Testis (tissue), 3 donors: ENCODE results near the gene LRRC7. TPM values are rescaled to one million over a fixed set of nuclear protein-coding genes. Genes with fewer than 3 reads are reported as not detected.

Experiments used
- DNase-seq: peaks from one replicate; pipeline ENCODE4 v3.0.0-alpha.2; 2019
- H3K27ac ChIP-seq, 2 donors: fragments of 200-600 bp; sonication (generic); one replicate each; pipeline ENCODE4 v1.5.1; 2019
- H3K27me3 ChIP-seq: fragments of 200-600 bp; sonication (generic); one replicate; pipeline ENCODE4 v1.5.1; 2019
- H3K36me3 ChIP-seq: fragments of 200-600 bp; sonication (generic); one replicate; pipeline ENCODE4 v1.5.1; 2017; ENCODE audit warnings: low read depth; ENCODE audit errors: missing control alignments
- H3K4me1 ChIP-seq: fragments of 200-600 bp; sonication (generic); one replicate; pipeline ENCODE4 v1.5.1; 2019
- H3K4me3 ChIP-seq, 2 donors: fragments of 200-600 bp; sonication (generic); one replicate each; pipeline ENCODE4 v1.5.1; 2017 to 2019
- H3K9me3 ChIP-seq: fragments of 200-600 bp; sonication (generic); one replicate; pipeline ENCODE4 v1.5.1; 2017
- CTCF ChIP-seq, 3 experiments: fragments of 450-650 bp in 2 of 3; fragments of 200-600 bp in 1 of 3; sonication (generic) in 1 of 3; IDR thresholded peaks; one replicate each; pipeline ENCODE4 v1.5.1; 2016 to 2019; ENCODE audit warnings: antibody characterized with exemption in 3 of 3, mild to moderate bottlenecking in 2 of 3, moderate library complexity in 1 of 3
- POLR2A ChIP-seq: fragments of 450-650 bp; IDR thresholded peaks from one replicate; pipeline ENCODE4 v1.6.1; 2017; ENCODE audit warnings: antibody characterized with exemption, mild to moderate bottlenecking, moderate library complexity
- WGBS, 2 donors: methylation state at CpG; one replicate each; pipeline ENCODE4 v1.1.5; 2018; 5-methylcytosine and 5-hydroxymethylcytosine counted together
- intact Hi-C: fragments of 100-400 bp; cut with DNase I; formaldehyde crosslinking; loops from one replicate; pipeline ENCODE4 v1.15.1; 2023; ENCODE audit warnings: low total_unique reads
- polyA plus RNA-seq: library from polyadenylated mRNA; stranded (reverse); fragments of 350-450 nt; fragmentation: Illumina TruSeq; extraction: RNeasy Lipid Tissue Mini Kit (QIAGEN cat#74804); gene quantifications from one replicate; pipeline ENCODE4 v1.2.3, GENCODE V29; 2014; ENCODE audit warnings: low read depth, low replicate concordance; ENCODE audit not compliant: insufficient read depth
- total RNA-seq, 2 donors: library from RNA; depleted of rRNA; stranded (reverse); fragments of >200 nt; gene quantifications; one replicate each; pipeline ENCODE4 v1.2.3, GENCODE V29; 2016

Gene LRRC7
- total and polyA plus RNA-seq, 3 donors from 2014 or later: 5.2 to 8.0 (median 6.9) TPM

GRCh38 chr1:69750638-69751037 is 182.9 kb downstream of the LRRC7 start:
- WGBS, 2 donors: 88% methylated on average over 1 of the region's 1 CpG

GRCh38 chr1:69752831-69753230 is 185.1 kb downstream of the LRRC7 start:
- intact Hi-C loops: no loop called here
- Histone ChIP-seq H3K9me3 (no peaks in the 10 kb centered on the region), H3K27me3 (no peaks in the 10 kb centered on the region), H3K27ac (no peak overlapping the region), H3K4me1 (no peaks in the 10 kb centered on the region), H3K36me3 (no peaks in the 10 kb centered on the region), H3K4me3 (no peak overlapping the region)
- no peak for DNase-seq
- 75 to 82% methylated on average over 2 of the region's 2 CpGs for WGBS, 2 donors
- TF ChIP-seq CTCF (IDR thresholded peaks at IDR 0.05) (no peak), POLR2A (no peak)

More at GRCh38 chr1:69750638-69751037, 182.9 kb downstream of the LRRC7 start:
- Histone ChIP-seq H3K27ac (no peak overlapping the region), H3K36me3 (no peaks in the 10 kb centered on the region), H3K27me3 (no peaks in the 10 kb centered on the region), H3K4me3 (no peak overlapping the region), H3K4me1 (no peaks in the 10 kb centered on the region), H3K9me3 (no peaks in the 10 kb centered on the region)
- DNase-seq: no peak
- TF ChIP-seq POLR2A (no peak), CTCF (IDR thresholded peaks at IDR 0.05) (no peak)
- intact Hi-C loops: no loop called here

- intact Hi-C loops: no loop called here
- H3K4me3 ChIP-seq: no peak overlapping the region
- no peak overlapping the region for H3K27ac ChIP-seq
- H3K9me3 ChIP-seq: no peaks in the 10 kb centered on the region
- no peaks in the 10 kb centered on the region for H3K27me3 ChIP-seq
- no peak for DNase-seq
- no peak for TF ChIP-seq POLR2A
- TF ChIP-seq CTCF (IDR thresholded peaks at IDR 0.05): no peak
- H3K36me3 ChIP-seq: no peaks in the 10 kb centered on the region
- WGBS, 2 donors: 88 to 95% methylated on average over 3 of the region's 3 CpGs
- no peaks in the 10 kb centered on the region for H3K4me1 ChIP-seq
Observed at GRCh38 chr1:69754521-69754920, 186.8 kb downstream of the LRRC7 start.

GRCh38 chr1:69755647-69756046 is 187.9 kb downstream of the LRRC7 start:
- WGBS, 2 donors: 47 to 81% methylated on average over 1 of the region's 1 CpG
- no peaks in the 10 kb centered on the region for H3K4me1 ChIP-seq
- TF ChIP-seq CTCF (IDR thresholded peaks at IDR 0.05): no peak
- no peak for TF ChIP-seq POLR2A

GRCh38 chr1:69765951-69766350 is 198.2 kb downstream of the LRRC7 start:
- 26 to 27% methylated on average over 2 of the region's 2 CpGs for WGBS, 2 donors
- Histone ChIP-seq H3K27ac (no peak overlapping the region), H3K9me3 (no peaks in the 10 kb centered on the region)

More at GRCh38 chr1:69755647-69756046, 187.9 kb downstream of the LRRC7 start:
- H3K27me3 ChIP-seq: no peaks in the 10 kb centered on the region
- no peaks in the 10 kb centered on the region for H3K9me3 ChIP-seq
- H3K4me3 ChIP-seq: no peak overlapping the region
- H3K36me3 ChIP-seq: no peaks in the 10 kb centered on the region
- intact Hi-C loops: no loop called here
- DNase-seq: no peak
- H3K27ac ChIP-seq: no peak overlapping the region

More at GRCh38 chr1:69765951-69766350, 198.2 kb downstream of the LRRC7 start:
- no peak for TF ChIP-seq POLR2A
- TF ChIP-seq CTCF (IDR thresholded peaks at IDR 0.05): no peak
- Histone ChIP-seq H3K4me1 (no peaks in the 10 kb centered on the region), H3K27me3 (no peaks in the 10 kb centered on the region), H3K4me3 (no peak overlapping the region), H3K36me3 (no peaks in the 10 kb centered on the region)
- intact Hi-C loops: no loop called here
- no peak for DNase-seq
